Measurements from ENCODE around the gene UPF3A. TPM values are rescaled to one million over a fixed set of nuclear protein-coding genes. Genes with fewer than 3 reads are reported as not detected.
A peak's percentile ranks its signal among the peaks of the same experiment; 100 is the strongest.

The UPF3A gene
- total and polyA plus RNA-seq, 10 donors, result 33.0 to 59.7 (median 49.1) TPM

DNA sequence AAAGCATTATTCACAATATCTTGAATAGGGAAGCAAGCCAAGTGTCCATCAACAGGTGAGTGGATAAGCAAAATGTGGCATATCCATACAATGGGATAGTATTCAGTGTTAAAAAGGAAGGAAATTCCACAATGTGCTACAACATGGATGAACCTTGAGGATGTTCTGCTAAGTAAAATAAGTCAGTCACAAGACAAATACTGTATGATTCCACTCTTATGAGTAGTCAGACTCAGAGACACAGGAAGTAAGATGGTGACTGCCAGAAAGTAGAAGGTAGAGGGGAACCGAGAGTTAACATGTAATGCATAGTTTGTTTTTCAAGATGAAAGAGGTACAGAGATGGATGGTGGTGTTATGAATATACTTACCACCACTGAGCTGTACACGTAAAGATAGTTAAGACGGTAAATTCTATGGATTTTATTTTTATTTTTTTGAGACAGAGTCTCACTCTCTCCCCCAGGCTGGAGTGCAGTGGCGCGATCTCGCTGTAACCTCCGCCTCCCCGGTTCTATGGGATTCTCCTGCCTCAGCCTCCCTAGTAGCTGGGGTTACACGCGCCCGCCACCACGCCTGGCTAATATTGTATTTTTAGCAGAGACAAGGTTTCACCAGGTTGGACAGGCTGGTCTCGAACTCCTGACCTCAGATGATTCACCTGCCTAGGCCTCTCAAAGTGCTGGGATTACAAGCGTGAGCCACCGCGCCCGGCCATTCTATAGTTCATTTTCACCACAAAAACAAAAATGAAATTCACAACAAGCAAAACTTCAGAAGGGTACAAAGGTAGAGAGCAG lies 31.9 kb downstream of the UPF3A start:
- peak; percentile 69 for DNase-seq
- WGBS, 5 donors, result 71 to 89% (median 79%) methylated on average over 17 of the region's 17 CpGs
- intact Hi-C loops (cut with DNase I; ENCODE audit: low total_unique reads), result no loop called here
- TF ChIP-seq POLR2AphosphoS5 (IDR thresholded peaks at IDR 0.05), result no peak
- TF ChIP-seq, protein P1, sequence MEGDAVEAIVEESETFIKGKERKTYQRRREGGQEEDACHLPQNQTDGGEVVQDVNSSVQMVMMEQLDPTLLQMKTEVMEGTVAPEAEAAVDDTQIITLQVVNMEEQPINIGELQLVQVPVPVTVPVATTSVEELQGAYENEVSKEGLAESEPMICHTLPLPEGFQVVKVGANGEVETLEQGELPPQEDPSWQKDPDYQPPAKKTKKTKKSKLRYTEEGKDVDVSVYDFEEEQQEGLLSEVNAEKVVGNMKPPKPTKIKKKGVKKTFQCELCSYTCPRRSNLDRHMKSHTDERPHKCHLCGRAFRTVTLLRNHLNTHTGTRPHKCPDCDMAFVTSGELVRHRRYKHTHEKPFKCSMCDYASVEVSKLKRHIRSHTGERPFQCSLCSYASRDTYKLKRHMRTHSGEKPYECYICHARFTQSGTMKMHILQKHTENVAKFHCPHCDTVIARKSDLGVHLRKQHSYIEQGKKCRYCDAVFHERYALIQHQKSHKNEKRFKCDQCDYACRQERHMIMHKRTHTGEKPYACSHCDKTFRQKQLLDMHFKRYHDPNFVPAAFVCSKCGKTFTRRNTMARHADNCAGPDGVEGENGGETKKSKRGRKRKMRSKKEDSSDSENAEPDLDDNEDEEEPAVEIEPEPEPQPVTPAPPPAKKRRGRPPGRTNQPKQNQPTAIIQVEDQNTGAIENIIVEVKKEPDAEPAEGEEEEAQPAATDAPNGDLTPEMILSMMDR (IDR thresholded peaks at IDR 0.05 in 8 of 11, conservative IDR thresholded peaks at IDR 0.05 in 3 of 11), result no peak
- no peak for TF ChIP-seq POLR2A (IDR thresholded peaks at IDR 0.05)
- Histone ChIP-seq H3K9me3 (no peaks in the 10 kb centered on the region), H3K27ac (peak overlapping the region; percentile 81 to 99 (median 94)), H3K4me1 (peaks cover 32 to 52% (median 48%) of the 10 kb centered on the region in 6 donors), H3K36me3 (peaks cover 0 to 6% (median 0%) of the 10 kb centered on the region in 6 donors), H3K4me3 (peak overlapping the region; percentile 68 to 95 (median 90)), H3K27me3 (replicated peaks in 1 of 7) (no peaks in the 10 kb centered on the region)

DNA sequence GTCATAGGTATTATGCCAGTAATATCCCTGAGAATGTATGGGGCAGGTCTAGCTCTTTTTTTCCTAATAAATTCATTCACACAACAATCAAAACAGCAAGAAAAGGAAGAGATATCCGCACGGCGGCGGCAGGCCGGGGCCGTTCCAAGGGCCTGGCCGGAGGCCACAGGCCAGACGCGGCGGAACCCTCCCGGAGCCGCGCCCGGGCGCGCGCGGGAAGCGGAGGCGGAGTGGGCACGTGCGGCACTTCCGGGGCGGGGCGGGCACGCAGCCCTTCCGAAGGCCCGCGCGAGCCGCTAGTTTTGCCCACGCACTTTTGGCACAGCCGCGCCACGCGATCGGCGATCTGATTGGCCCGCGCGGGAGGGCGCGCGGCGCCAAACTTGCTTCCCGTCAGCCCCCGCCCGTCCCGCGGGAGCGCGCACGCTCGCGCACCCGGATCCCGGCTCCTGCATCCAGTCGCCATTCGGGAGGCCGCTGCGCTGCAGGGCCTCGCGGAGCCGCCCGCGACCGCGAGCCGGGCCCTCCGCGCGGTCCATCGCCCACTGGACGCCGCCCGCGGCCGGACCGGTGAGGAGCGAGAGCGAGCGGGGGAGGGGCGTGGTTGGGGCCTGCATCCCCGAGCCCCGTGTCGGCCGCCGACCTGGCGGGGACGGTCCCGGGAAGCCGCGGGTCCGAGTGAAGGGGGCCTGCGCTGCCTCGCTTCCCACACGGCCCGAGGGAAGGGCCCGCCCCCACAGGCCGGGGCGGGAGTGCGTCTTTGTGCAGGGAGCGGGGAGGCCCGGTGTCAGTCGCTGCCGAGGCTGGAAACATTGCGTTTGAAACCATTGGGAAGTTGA lies 32.9 kb downstream of the UPF3A start, which contains the start of gene CHAMP1:
TSS of gene CHAMP1 (plus strand) at position 430 of the 839 bp plus-strand sequence. CDS start 9,340 bp downstream, outside the sequence.
- Histone ChIP-seq H3K9me3 (no peaks in the 10 kb centered on the region), H3K4me3 (peak within 1 kb of the TSS; percentile 68 to 95 (median 90)), H3K27me3 (replicated peaks in 1 of 7) (no peaks in the 10 kb centered on the region), H3K36me3 (peaks cover 0 to 6% (median 0%) of the 10 kb centered on the region in 6 donors), H3K27ac (peak within 1 kb of the TSS; percentile 81 to 99 (median 94)), H3K4me1 (peaks cover 34 to 62% (median 56%) of the 10 kb centered on the region in 6 donors)
- DNase-seq, result peak; percentile 98
- intact Hi-C loops (cut with DNase I; ENCODE audit: low total_unique reads), result no loop called here
- 0 to 1% (median 0%) methylated on average over 41 to 107 of the region's 107 CpGs for WGBS, 5 donors
- TF ChIP-seq POLR2AphosphoS5 (IDR thresholded peaks at IDR 0.05), result peak; percentile 86 to 89 (median 88)
- TF ChIP-seq, protein P1 (IDR thresholded peaks at IDR 0.05 in 8 of 11, conservative IDR thresholded peaks at IDR 0.05 in 3 of 11), result peak in 3 of 11 experiments; percentile 13 to 24 (median 17)
- TF ChIP-seq POLR2A (IDR thresholded peaks at IDR 0.05), result peak in 2 of 3 donors; percentile 29 to 68

DNA sequence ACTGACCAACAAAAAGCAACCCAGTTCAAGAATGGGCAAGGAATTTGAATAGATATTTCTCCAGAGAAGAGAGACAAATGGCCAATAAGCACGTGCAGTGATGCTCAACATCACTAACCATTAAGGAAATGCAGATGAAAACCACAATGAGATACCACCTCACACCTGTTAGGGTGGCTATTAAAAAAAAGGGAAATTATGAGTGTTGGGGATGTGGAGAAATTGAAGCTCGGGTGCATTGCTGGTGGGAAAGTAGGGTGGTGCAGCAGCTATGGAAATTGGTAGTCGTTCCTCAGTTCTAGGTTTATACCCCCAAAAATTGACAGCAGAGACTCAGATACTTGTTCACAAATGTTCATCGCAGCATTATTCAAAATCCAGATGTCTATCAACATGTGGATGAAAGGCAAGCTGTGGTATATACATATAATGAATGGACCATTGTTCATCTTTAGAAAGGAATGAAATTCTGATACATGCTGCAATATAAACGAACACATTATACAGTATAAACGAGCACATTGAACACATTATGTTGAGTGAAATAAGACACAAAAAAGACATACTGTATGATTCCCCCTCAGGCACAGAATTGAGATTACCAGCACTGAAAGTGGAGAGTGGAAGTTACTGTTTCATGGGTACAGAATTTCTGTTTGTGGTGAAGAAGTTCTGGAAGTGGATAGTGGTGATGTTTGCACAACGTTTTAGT lies 33.8 kb downstream of the UPF3A start:
- H3K4me1 ChIP-seq, result peaks cover 34 to 71% (median 64%) of the 10 kb centered on the region in 6 donors
- intact Hi-C loops (cut with DNase I; ENCODE audit: low total_unique reads), result no loop called here
- H3K9me3 ChIP-seq, result no peaks in the 10 kb centered on the region
- H3K27me3 ChIP-seq (replicated peaks in 1 of 7), result no peaks in the 10 kb centered on the region
- H3K27ac ChIP-seq, result peak overlapping the region; percentile 81 to 99 (median 94)
- DNase-seq, result no peak
- peaks cover 0 to 6% (median 0%) of the 10 kb centered on the region in 6 donors for H3K36me3 ChIP-seq
- WGBS, 5 donors, result 14 to 21% (median 17%) methylated on average over 7 of the region's 7 CpGs
- peak overlapping the region; percentile 68 to 95 (median 90) for H3K4me3 ChIP-seq
- TF ChIP-seq POLR2A (IDR thresholded peaks at IDR 0.05), result no peak
- TF ChIP-seq POLR2AphosphoS5 (IDR thresholded peaks at IDR 0.05), result no peak
- TF ChIP-seq, protein P1 (IDR thresholded peaks at IDR 0.05 in 8 of 11, conservative IDR thresholded peaks at IDR 0.05 in 3 of 11), result no peak
